GM19438 (cell line): ENCODE data around the gene UBASH3B.
A peak's percentile ranks its signal among the peaks of the same experiment; 100 is the strongest.

Source experiments
- ATAC-seq: cut with Tn5 transposase; IDR thresholded peaks from one replicate; pipeline ENCODE4 v1.9.1; 2021; ENCODE audit warnings: low read depth; ENCODE audit not compliant: unreplicated experiment

UBASH3B gene

GRCh38 chr11:122673701-122674100 lies 18.2 kb downstream of the UBASH3B start:
- no peak for ATAC-seq

GRCh38 chr11:122676638-122677037 lies 21.1 kb downstream of the UBASH3B start:
- no peak for ATAC-seq

- ATAC-seq, result no peak
Measured at GRCh38 chr11:122677256-122677655, 21.7 kb downstream of the UBASH3B start.

GRCh38 chr11:122678406-122678805 lies 22.9 kb downstream of the UBASH3B start:
- ATAC-seq, result no peak

GRCh38 chr11:122679466-122679865 lies 23.9 kb downstream of the UBASH3B start:
- ATAC-seq, result no peak

- no peak for ATAC-seq
Measured at GRCh38 chr11:122681070-122681469, 25.5 kb downstream of the UBASH3B start.

GRCh38 chr11:122681735-122682134 lies 26.2 kb downstream of the UBASH3B start:
- no peak for ATAC-seq

GRCh38 chr11:122682464-122682863 lies 26.9 kb downstream of the UBASH3B start:
- ATAC-seq, result no peak

- no peak for ATAC-seq
Measured at GRCh38 chr11:122685041-122685440, 29.5 kb downstream of the UBASH3B start.

GRCh38 chr11:122686111-122686510 lies 30.6 kb downstream of the UBASH3B start:
- ATAC-seq, result no peak

GRCh38 chr11:122690384-122690783 lies 34.9 kb downstream of the UBASH3B start:
- no peak for ATAC-seq

- no peak for ATAC-seq
Measured at GRCh38 chr11:122690801-122691548, 35.5 kb downstream of the UBASH3B start.

GRCh38 chr11:122691549-122692150 lies 36.1 kb downstream of the UBASH3B start:
- ATAC-seq, result no peak

GRCh38 chr11:122692444-122692843 lies 36.9 kb downstream of the UBASH3B start:
- no peak for ATAC-seq

GRCh38 chr11:122695076-122695615 lies 39.6 kb downstream of the UBASH3B start:
- ATAC-seq, result no peak

GRCh38 chr11:122696662-122697061 lies 41.1 kb downstream of the UBASH3B start:
- no peak for ATAC-seq

GRCh38 chr11:122697636-122698167 lies 42.2 kb downstream of the UBASH3B start:
- ATAC-seq, result peak; percentile 85

GRCh38 chr11:122698392-122698791 lies 42.9 kb downstream of the UBASH3B start:
- ATAC-seq, result no peak

GRCh38 chr11:122700666-122701065 lies 45.1 kb downstream of the UBASH3B start:
- no peak for ATAC-seq

GRCh38 chr11:122701143-122701542 lies 45.6 kb downstream of the UBASH3B start:
- no peak for ATAC-seq

GRCh38 chr11:122703541-122704272 lies 48.2 kb downstream of the UBASH3B start:
- no peak for ATAC-seq
